Sigmoid colon (tissue), 4 donors: ENCODE results near the gene KLHDC9.

ENCODE experiments used
- CTCF ChIP-seq, 4 experiments: fragments of 450-650 bp in 3 of 4; fragments of 200-600 bp in 1 of 4; IDR thresholded peaks; one replicate each; pipeline ENCODE4 v1.5.1; 2016 to 2019; ENCODE audit warnings: antibody characterized with exemption in 4 of 4, mild to moderate bottlenecking in 3 of 4, moderate library complexity in 2 of 4
- EP300 ChIP-seq, 4 donors: sonication (generic); formaldehyde crosslinking; IDR thresholded peaks; one replicate each; pipeline ENCODE4 v1.6.1; 2017; ENCODE audit warnings: antibody characterized with exemption in 4 of 4
- POLR2A ChIP-seq, 2 donors: fragments of 450-650 bp; IDR thresholded peaks; one replicate each; pipeline ENCODE4 v1.6.1; 2016; ENCODE audit warnings: antibody characterized with exemption in 2 of 2, mild to moderate bottlenecking in 2 of 2, moderate library complexity in 2 of 2

GRCh38 chr1:161090617-161091016 lies 7.5 kb upstream of the KLHDC9 start:
- TF ChIP-seq CTCF (IDR thresholded peaks at IDR 0.05) (no peak), POLR2A (IDR thresholded peaks at IDR 0.05) (no peak), EP300 (IDR thresholded peaks at IDR 0.05) (no peak)
